ENCODE results near the gene ZNF451.
"Not testable (repeated sequence)": the region's sequence is repeated elsewhere in the genome, so short reads cannot be mapped to it uniquely, and the experiment has no call there.

The ZNF451 gene

GRCh38 chr6:57091375-57091774 lies 1.4 kb downstream of the ZNF451 start:
- DNase-seq = not testable (repeated sequence)

GRCh38 chr6:57094689-57095088 lies 4.7 kb downstream of the ZNF451 start:
- DNase-seq = no peak

- no peak for DNase-seq
Observed at GRCh38 chr6:57097596-57097995, 7.6 kb downstream of the ZNF451 start.

GRCh38 chr6:57102976-57103375 lies 13.0 kb downstream of the ZNF451 start:
- no peak for DNase-seq

- no peak for DNase-seq
Observed at GRCh38 chr6:57104336-57104735, 14.3 kb downstream of the ZNF451 start.

- DNase-seq = no peak
Observed at GRCh38 chr6:57106990-57107389, 17.0 kb downstream of the ZNF451 start.

GRCh38 chr6:57108691-57109090 lies 18.7 kb downstream of the ZNF451 start:
- DNase-seq = no peak

GRCh38 chr6:57109880-57110279 lies 19.9 kb downstream of the ZNF451 start:
- DNase-seq = no peak

GRCh38 chr6:57113105-57113504 lies 23.1 kb downstream of the ZNF451 start:
- no peak for DNase-seq

- no peak for DNase-seq
Observed at GRCh38 chr6:57116776-57117175, 26.8 kb downstream of the ZNF451 start.

- no peak for DNase-seq
Observed at GRCh38 chr6:57117796-57118195, 27.8 kb downstream of the ZNF451 start.

GRCh38 chr6:57123111-57123510 lies 33.1 kb downstream of the ZNF451 start:
- no peak for DNase-seq

- no peak for DNase-seq
Observed at GRCh38 chr6:57127763-57128162, 37.8 kb downstream of the ZNF451 start.

- no peak for DNase-seq
Observed at GRCh38 chr6:57130661-57131177, 40.7 kb downstream of the ZNF451 start.

GRCh38 chr6:57134954-57135353 lies 45.0 kb downstream of the ZNF451 start:
- no peak for DNase-seq

- no peak for DNase-seq
Observed at GRCh38 chr6:57135885-57136284, 45.9 kb downstream of the ZNF451 start.

GRCh38 chr6:57137350-57137749 lies 47.4 kb downstream of the ZNF451 start:
- DNase-seq = no peak

- DNase-seq = no peak
Observed at GRCh38 chr6:57138026-57138425, 48.0 kb downstream of the ZNF451 start.

GRCh38 chr6:57141451-57142177 lies 51.6 kb downstream of the ZNF451 start:
- DNase-seq = no peak

- DNase-seq = no peak
Observed at GRCh38 chr6:57142178-57142525, 52.2 kb downstream of the ZNF451 start.

GRCh38 chr6:57143690-57144089 lies 53.7 kb downstream of the ZNF451 start:
- DNase-seq = no peak

GRCh38 chr6:57147401-57147800 lies 57.4 kb downstream of the ZNF451 start:
- DNase-seq = no peak

GRCh38 chr6:57147955-57148858 lies 58.2 kb downstream of the ZNF451 start:
- DNase-seq = no peak

- no peak for DNase-seq
Observed at GRCh38 chr6:57158658-57159057, 68.7 kb downstream of the ZNF451 start.

All from NCI-H82 (cell line).